OCI-LY3 (cell line): ENCODE measurements around the gene MUC6.

Experiments
- H2AFZ ChIP-seq: fragments of 200-600, 300-600 bp; shearing (Covaris generic); 2 replicates; pipeline ENCODE4 v1.6.0; 2014; ENCODE audit warnings: antibody characterized with exemption, low read depth, low read length
- H3K27ac ChIP-seq: fragments of 200-600, 300-600 bp; sonication (generic); 2 replicates; pipeline ENCODE4 v1.5.1; 2014; ENCODE audit warnings: mild to moderate bottlenecking, low read length, moderate library complexity, mixed read lengths
- H3K27me3 ChIP-seq: fragments of 200-600, 300-600 bp; sonication (generic); 2 replicates; pipeline ENCODE4 v1.6.1; 2014; ENCODE audit warnings: low read depth, low read length, mixed read lengths
- H3K36me3 ChIP-seq: fragments of 200-600, 300-600 bp; sonication (generic); replicated peaks from 2 replicates; pipeline ENCODE3; 2014; ENCODE audit warnings: low read depth, low read length, mixed read lengths
- H3K4me1 ChIP-seq: fragments of 300-600, 200-600 bp; sonication (generic); 2 replicates; pipeline ENCODE4 v1.6.1; 2014; ENCODE audit warnings: low read length, mixed read lengths
- H3K4me2 ChIP-seq: fragments of 200-600, 300-600 bp; sonication (generic); 2 replicates; pipeline ENCODE4 v1.6.1; 2014; ENCODE audit warnings: low read length, mixed read lengths
- H3K4me3 ChIP-seq: fragments of 300-600, 200-600 bp; sonication (generic); 2 replicates; pipeline ENCODE4 v1.5.1; 2014; ENCODE audit warnings: antibody characterized with exemption, mild to moderate bottlenecking, low read length, moderate library complexity
- H3K79me2 ChIP-seq: fragments of 300-600, 200-600 bp; shearing (Covaris generic); 2 replicates; pipeline ENCODE4 v1.6.1; 2014; ENCODE audit warnings: mild to moderate bottlenecking, low read length, mixed read lengths
- H3K9ac ChIP-seq: fragments of 300-600, 200-600 bp; shearing (Covaris generic); 2 replicates; pipeline ENCODE4 v1.6.0; 2014; ENCODE audit warnings: mild to moderate bottlenecking, low read length, moderate library complexity
- H3K9me3 ChIP-seq: fragments of 200-600, 300-600 bp; shearing (Covaris generic); 2 replicates; pipeline ENCODE4 v1.6.1; 2014; ENCODE audit warnings: low read length, mixed read lengths; ENCODE audit not compliant: insufficient read depth
- H4K20me1 ChIP-seq: fragments of 200-600, 300-600 bp; sonication (generic); 2 replicates; pipeline ENCODE4 v1.6.1; 2016; ENCODE audit warnings: low read length, mixed read lengths; ENCODE audit not compliant: insufficient read depth
- CTCF ChIP-seq: fragments of 200-600, 300-600 bp; sonication (generic); IDR thresholded peaks from 2 replicates; pipeline ENCODE4 v1.5.1; 2014; ENCODE audit warnings: antibody characterized with exemption, low read length, low read depth
- EZH2phosphoT487 ChIP-seq: fragments of 200-600 bp; shearing (Covaris generic); IDR thresholded peaks from 2 replicates; pipeline ENCODE4 v1.6.1; 2018; ENCODE audit warnings: antibody characterized with exemption, mixed run types, low read depth

MUC6 gene

GRCh38 chr11:1022908-1023810 is 13.4 kb downstream of the MUC6 start:
- Histone ChIP-seq H3K4me2 (no peak overlapping the region), H3K4me3 (no peak overlapping the region), H3K4me1 (no peaks in the 10 kb centered on the region), H3K9me3 (no peaks in the 10 kb centered on the region), H3K79me2 (no peaks in the 10 kb centered on the region), H3K36me3 (no peaks in the 10 kb centered on the region), H3K27ac (no peak overlapping the region), H3K27me3 (no peaks in the 10 kb centered on the region), H3K9ac (no peak overlapping the region), H2AFZ (no peak overlapping the region), H4K20me1 (no peaks in the 10 kb centered on the region; the same call in 1 of the 2 replicates)
- TF ChIP-seq CTCF (no peak), EZH2phosphoT487 (no peak)

- H3K27me3 ChIP-seq, result no peaks in the 10 kb centered on the region
- no peak overlapping the region for H3K4me2 ChIP-seq
- H3K9me3 ChIP-seq, result no peaks in the 10 kb centered on the region
- no peak overlapping the region for H3K4me3 ChIP-seq
- H2AFZ ChIP-seq, result no peak overlapping the region
- H3K79me2 ChIP-seq, result no peaks in the 10 kb centered on the region
- no peaks in the 10 kb centered on the region for H3K36me3 ChIP-seq
- no peaks in the 10 kb centered on the region for H3K4me1 ChIP-seq
- H4K20me1 ChIP-seq, result peaks cover 3% of the 10 kb centered on the region; the same call in 1 of the 2 replicates
- TF ChIP-seq CTCF (no peak), EZH2phosphoT487 (no peak)
- H3K9ac ChIP-seq, result no peak overlapping the region
- no peak overlapping the region for H3K27ac ChIP-seq
Measured at GRCh38 chr11:1022411-1022810, 14.1 kb downstream of the MUC6 start.

- Histone ChIP-seq H2AFZ (no peak overlapping the region), H3K79me2 (no peaks in the 10 kb centered on the region), H3K36me3 (no peaks in the 10 kb centered on the region), H3K4me3 (no peak overlapping the region), H3K9ac (no peak overlapping the region), H3K4me1 (no peaks in the 10 kb centered on the region), H3K27me3 (no peaks in the 10 kb centered on the region), H3K9me3 (no peaks in the 10 kb centered on the region), H3K4me2 (no peak overlapping the region), H3K27ac (no peak overlapping the region), H4K20me1 (peaks cover 10% of the 10 kb centered on the region; the same call in 1 of the 2 replicates)
- no peak for TF ChIP-seq EZH2phosphoT487
- no peak for TF ChIP-seq CTCF
Measured at GRCh38 chr11:1020211-1020905, 16.2 kb downstream of the MUC6 start.

GRCh38 chr11:1019321-1019910 is 17.1 kb downstream of the MUC6 start:
- H3K27me3 ChIP-seq, result no peaks in the 10 kb centered on the region

More at GRCh38 chr11:1019321-1019910, 17.1 kb downstream of the MUC6 start:
- Histone ChIP-seq H3K27ac (no peak overlapping the region), H4K20me1 (peaks cover 10% of the 10 kb centered on the region; the same call in 1 of the 2 replicates), H2AFZ (no peak overlapping the region), H3K9ac (no peak overlapping the region), H3K4me1 (no peaks in the 10 kb centered on the region), H3K4me2 (no peak overlapping the region), H3K4me3 (no peak overlapping the region), H3K9me3 (no peaks in the 10 kb centered on the region), H3K36me3 (no peaks in the 10 kb centered on the region), H3K79me2 (no peaks in the 10 kb centered on the region)
- no peak for TF ChIP-seq EZH2phosphoT487
- no peak for TF ChIP-seq CTCF
